Ascending aorta (tissue), 2 donors: ENCODE results near the gene TMEM181. TPM values are rescaled to one million over a fixed set of nuclear protein-coding genes. Genes with fewer than 3 reads are reported as not detected.
"Not testable (repeated sequence)": the region's sequence is repeated elsewhere in the genome, so short reads cannot be mapped to it uniquely, and the experiment has no call there.

Source experiments
- DNase-seq, 2 donors: peaks; one replicate each; pipeline ENCODE4 v3.0.0-alpha.2; 2019; ENCODE audit warnings: low spot score in 2 of 2
- H3K27ac ChIP-seq, 2 donors: fragments of 200-600 bp; sonication (generic); one replicate each; pipeline ENCODE4 v1.5.1; 2016 to 2017; ENCODE audit warnings: mild to moderate bottlenecking in 1 of 2
- H3K27me3 ChIP-seq: fragments of 200-600 bp; sonication (generic); one replicate; pipeline ENCODE4 v1.5.1; 2017
- H3K36me3 ChIP-seq, 2 donors: fragments of 200-600 bp; sonication (generic); one replicate each; pipeline ENCODE4 v1.5.1; 2016
- H3K4me1 ChIP-seq, 2 donors: fragments of 200-600 bp; sonication (generic); one replicate each; pipeline ENCODE4 v1.5.1; 2016 to 2017; ENCODE audit warnings: mild to moderate bottlenecking in 1 of 2
- H3K4me3 ChIP-seq, 2 donors: fragments of 200-600 bp; sonication (generic); one replicate each; pipeline ENCODE4 v1.5.1; 2016 to 2017; ENCODE audit warnings: mild to moderate bottlenecking in 1 of 2
- H3K9me3 ChIP-seq, 2 donors: fragments of 200-600 bp; sonication (generic); one replicate each; pipeline ENCODE4 v1.5.1; 2016
- CTCF ChIP-seq, 3 experiments: fragments of 200-600 bp in 2 of 3; fragments of 450-650 bp in 1 of 3; sonication (generic) in 2 of 3; IDR thresholded peaks; one replicate each; pipeline ENCODE4 v1.5.1; 2016 to 2019; ENCODE audit warnings: antibody characterized with exemption in 3 of 3, mild to moderate bottlenecking in 1 of 3, moderate library complexity in 1 of 3
- intact Hi-C: fragments of 100-400 bp; cut with DNase I; formaldehyde crosslinking; loops from one replicate; pipeline ENCODE4 v1.15.1; 2023
- total RNA-seq: library from RNA; depleted of rRNA; stranded (reverse); fragments of >200 nt; gene quantifications from one replicate; pipeline ENCODE4 v1.1.0, GENCODE V29; 2016

Gene TMEM181
- total RNA-seq, 1 donor from 2014 or later, result 16.3 TPM

- no peak overlapping the region for H3K27ac ChIP-seq
- no peak for TF ChIP-seq CTCF (IDR thresholded peaks at IDR 0.05)
- H3K36me3 ChIP-seq, result no peaks in the 10 kb centered on the region
- no peak overlapping the region for H3K4me3 ChIP-seq
- no peaks in the 10 kb centered on the region for H3K27me3 ChIP-seq
- peak in 1 of 2 donors; percentile 51 for DNase-seq
- no peaks in the 10 kb centered on the region for H3K4me1 ChIP-seq
- H3K9me3 ChIP-seq, result no peaks in the 10 kb centered on the region
- intact Hi-C loops, result no loop called here
These were observed 105.4 kb downstream of the TMEM181 start for GRCh38 chr6:158665332-158665731.

GRCh38 chr6:158666628-158667359, 106.9 kb downstream of the TMEM181 start:
- Histone ChIP-seq H3K36me3 (no peaks in the 10 kb centered on the region), H3K9me3 (no peaks in the 10 kb centered on the region), H3K4me3 (no peak overlapping the region), H3K27ac (no peak overlapping the region), H3K27me3 (no peaks in the 10 kb centered on the region), H3K4me1 (no peaks in the 10 kb centered on the region)
- no peak for TF ChIP-seq CTCF (IDR thresholded peaks at IDR 0.05)
- peak in 1 of 2 donors; percentile 62 for DNase-seq
- intact Hi-C loops, result no loop called here

GRCh38 chr6:158667360-158667981, 107.6 kb downstream of the TMEM181 start:
- TF ChIP-seq CTCF (IDR thresholded peaks at IDR 0.05), result no peak
- H3K4me3 ChIP-seq, result no peak overlapping the region
- H3K27me3 ChIP-seq, result no peaks in the 10 kb centered on the region
- DNase-seq, result no peak
- no peaks in the 10 kb centered on the region for H3K4me1 ChIP-seq
- peak overlapping the region in 1 of 2 donors; percentile 41 for H3K27ac ChIP-seq
- intact Hi-C loops, result no loop called here
- no peaks in the 10 kb centered on the region for H3K36me3 ChIP-seq
- no peaks in the 10 kb centered on the region for H3K9me3 ChIP-seq

GRCh38 chr6:158668707-158669103, 108.8 kb downstream of the TMEM181 start:
- DNase-seq, result peak in 1 of 2 donors; percentile 27
- Histone ChIP-seq H3K4me3 (no peak overlapping the region), H3K9me3 (no peaks in the 10 kb centered on the region), H3K36me3 (no peaks in the 10 kb centered on the region), H3K27me3 (no peaks in the 10 kb centered on the region), H3K27ac (no peak overlapping the region), H3K4me1 (no peaks in the 10 kb centered on the region)
- no peak for TF ChIP-seq CTCF (IDR thresholded peaks at IDR 0.05)
- intact Hi-C loops, result no loop called here

- Histone ChIP-seq H3K36me3 (no peaks in the 10 kb centered on the region), H3K27me3 (no peaks in the 10 kb centered on the region), H3K4me3 (no peak overlapping the region), H3K4me1 (no peaks in the 10 kb centered on the region), H3K27ac (no peak overlapping the region), H3K9me3 (no peaks in the 10 kb centered on the region)
- no peak for TF ChIP-seq CTCF (IDR thresholded peaks at IDR 0.05)
- DNase-seq, result no peak
- intact Hi-C loops, result no loop called here
These were observed 109.5 kb downstream of the TMEM181 start for GRCh38 chr6:158669145-158670035.

GRCh38 chr6:158672119-158672518, 112.2 kb downstream of the TMEM181 start:
- H3K4me3 ChIP-seq, H3K27me3 ChIP-seq, H3K9me3 ChIP-seq, H3K36me3 ChIP-seq, H3K4me1 ChIP-seq, H3K27ac ChIP-seq, DNase-seq, intact Hi-C loops: not testable (repeated sequence)
